OCI-LY7 (cell line): ENCODE data around the gene TMTC2. TPM values are rescaled to one million over a fixed set of nuclear protein-coding genes. Genes with fewer than 3 reads are reported as not detected.

ENCODE experiments used
- BruUV-seq: library from RNA; stranded (reverse); fragments of 400-500 nt; replicated peaks from 2 replicates; lab custom pipeline; 2021; lab: Mats Ljungman, UMichigan
- CTCF ChIA-PET: fragments of 300-600 bp; sonication (Branson Sonifier 250); formaldehyde crosslinking; loops from one replicate; lab custom pipeline; 2022; ENCODE audit warnings: antibody characterized with exemption; ENCODE audit not compliant: unreplicated experiment; lab: Charles Lee
- POLR2A ChIA-PET: fragments of 300-600 bp; sonication (Branson Sonifier 250); formaldehyde crosslinking; loops from one replicate; lab custom pipeline; 2022; ENCODE audit warnings: antibody characterized with exemption; lab: Charles Lee
- DNase-seq: peaks from one replicate; pipeline ENCODE4 v3.0.0-alpha.2; 2015; ENCODE audit warnings: low spot score
- H2AFZ ChIP-seq: fragments of 200-600 bp; sonication (generic), shearing (Covaris generic); 2 replicates; pipeline ENCODE4 v1.6.1; 2014; ENCODE audit warnings: mild to moderate bottlenecking, antibody characterized with exemption, low read length, moderate library complexity
- H3K27ac ChIP-seq: fragments of 200-600 bp; sonication (generic); 2 replicates; pipeline ENCODE4 v1.5.1; 2014; ENCODE audit warnings: mixed run types, low read depth, mild to moderate bottlenecking, moderate library complexity, low read length, inconsistent platforms; ENCODE audit not compliant: poor library complexity, severe bottlenecking
- H3K36me3 ChIP-seq: fragments of 200-600 bp; sonication (generic); 2 replicates; pipeline ENCODE4 v1.6.1; 2014; ENCODE audit warnings: mild to moderate bottlenecking, antibody characterized with exemption, low read length, moderate library complexity, mixed read lengths; ENCODE audit not compliant: insufficient read depth
- H3K4me1 ChIP-seq: fragments of 200-600 bp; sonication (generic); 2 replicates; pipeline ENCODE4 v1.5.1; 2014; ENCODE audit warnings: mild to moderate bottlenecking, low read length; ENCODE audit not compliant: insufficient read depth, poor library complexity, severe bottlenecking
- H3K4me2 ChIP-seq: fragments of 200-600 bp; sonication (generic); 2 replicates; pipeline ENCODE4 v1.6.1; 2014; ENCODE audit warnings: mild to moderate bottlenecking, low read length
- H3K4me3 ChIP-seq: fragments of 200-600 bp; sonication (generic); 2 replicates; pipeline ENCODE4 v1.5.1; 2014; ENCODE audit warnings: mild to moderate bottlenecking, low read depth, low read length; ENCODE audit not compliant: poor library complexity, severe bottlenecking
- H3K79me2 ChIP-seq: fragments of 200-600 bp; sonication (generic); 2 replicates; pipeline ENCODE4 v1.6.1; 2016; ENCODE audit warnings: low read depth, mild to moderate bottlenecking, low read length, moderate library complexity, mixed read lengths; ENCODE audit not compliant: insufficient read depth
- H3K9me2 ChIP-seq: fragments of 200-600 bp; sonication (generic); 2 replicates; pipeline ENCODE4 v1.6.1; 2016; ENCODE audit warnings: mild to moderate bottlenecking, low read length, mixed read lengths; ENCODE audit not compliant: insufficient read depth
- H3K9me3 ChIP-seq: fragments of 200-600 bp; sonication (generic); 2 replicates; pipeline ENCODE4 v1.6.1; 2014; ENCODE audit warnings: mild to moderate bottlenecking, mixed run types, low read length, mixed read lengths
- H4K20me1 ChIP-seq: fragments of 200-600 bp; sonication (generic); 2 replicates; pipeline ENCODE4 v1.6.1; 2014; ENCODE audit warnings: mild to moderate bottlenecking, antibody characterized with exemption, low read length, moderate library complexity, mixed read lengths; ENCODE audit not compliant: insufficient read depth
- CTCF ChIP-seq: fragments of 200-600 bp; sonication (generic); conservative IDR thresholded peaks from 2 replicates; pipeline ENCODE4 v1.5.1; 2014; ENCODE audit warnings: mild to moderate bottlenecking, antibody characterized with exemption, low read length, moderate library complexity, mixed read lengths
- EZH2phosphoT487 ChIP-seq: fragments of 200-600 bp; sonication (generic); IDR thresholded peaks from 2 replicates; pipeline ENCODE4 v1.6.1; 2018; ENCODE audit warnings: low read depth, borderline replicate concordance, mild to moderate bottlenecking, mixed run types, antibody characterized with exemption, low read length, moderate library complexity, mixed read lengths
- intact Hi-C: fragments of 100-400 bp; cut with micrococcal nuclease; formaldehyde crosslinking; loops from one replicate; pipeline ENCODE4 v1.10.0; 2022; ENCODE audit not compliant: unreplicated experiment
- total RNA-seq, 2 experiments: library from RNA; depleted of rRNA in 1 of 2; stranded (reverse); fragments of >200 nt in 1 of 2; shearing (Covaris generic) in 1 of 2; gene quantifications; 2 replicates each; pipeline ENCODE4 v1.2.3, GENCODE V29; 2014 to 2022

TMTC2 gene
- total RNA-seq, 2 experiments from 2014 or later = 5.6 to 8.1 TPM

GRCh38 chr12:82954572-82954971, 267.9 kb downstream of the TMTC2 start:
- Histone ChIP-seq H3K4me3 (no peak overlapping the region), H3K4me1 (no peaks in the 10 kb centered on the region), H4K20me1 (no peaks in the 10 kb centered on the region), H3K36me3 (no peaks in the 10 kb centered on the region), H3K9me3 (no peaks in the 10 kb centered on the region), H3K27ac (no peak overlapping the region), H3K79me2 (no peaks in the 10 kb centered on the region), H2AFZ (no peak overlapping the region), H3K4me2 (no peak overlapping the region), H3K9me2 (no peaks in the 10 kb centered on the region)
- DNase-seq = no peak
- TF ChIP-seq CTCF = no peak
- TF ChIP-seq EZH2phosphoT487 = no peak
- intact Hi-C loops = no loop called here
- no TSS peak for BruUV-seq
- ChIA-PET POLR2A (no interaction called here), CTCF (no interaction called here)

GRCh38 chr12:82955043-82955442, 268.3 kb downstream of the TMTC2 start:
- Histone ChIP-seq H3K4me2 (no peak overlapping the region), H2AFZ (no peak overlapping the region), H3K36me3 (no peaks in the 10 kb centered on the region), H3K27ac (no peak overlapping the region), H3K9me3 (no peaks in the 10 kb centered on the region), H3K4me1 (no peaks in the 10 kb centered on the region), H4K20me1 (no peaks in the 10 kb centered on the region), H3K4me3 (no peak overlapping the region), H3K79me2 (no peaks in the 10 kb centered on the region), H3K9me2 (no peaks in the 10 kb centered on the region)
- ChIA-PET POLR2A (no interaction called here), CTCF (no interaction called here)
- BruUV-seq = no TSS peak
- intact Hi-C loops = no loop called here
- no peak for DNase-seq
- TF ChIP-seq CTCF = no peak
- TF ChIP-seq EZH2phosphoT487 = no peak

- Histone ChIP-seq H2AFZ (no peak overlapping the region), H3K9me3 (no peaks in the 10 kb centered on the region), H3K27ac (no peak overlapping the region), H3K79me2 (no peaks in the 10 kb centered on the region), H3K4me3 (no peak overlapping the region), H3K4me1 (no peaks in the 10 kb centered on the region), H3K9me2 (no peaks in the 10 kb centered on the region), H4K20me1 (no peaks in the 10 kb centered on the region), H3K36me3 (no peaks in the 10 kb centered on the region), H3K4me2 (no peak overlapping the region)
- intact Hi-C loops = no loop called here
- ChIA-PET CTCF (no interaction called here), POLR2A (no interaction called here)
- no TSS peak for BruUV-seq
- DNase-seq = no peak
- no peak for TF ChIP-seq EZH2phosphoT487
- no peak for TF ChIP-seq CTCF
These were observed 272.3 kb downstream of the TMTC2 start for GRCh38 chr12:82958966-82959365.
